SK-N-SH (cell line): ENCODE results near the gene CFAP74. TPM values are rescaled to one million over a fixed set of nuclear protein-coding genes. Genes with fewer than 3 reads are reported as not detected.
A peak's percentile ranks its signal among the peaks of the same experiment; 100 is the strongest.

Source experiments
- CTCF ChIA-PET: fragments of 300-600, 350-600 bp; formaldehyde crosslinking; extraction: SDS; loops from one replicate; lab custom pipeline; 2021; lab: Yijun Ruan, JAX
- POLR2A ChIA-PET: fragments of 350-600 bp; sonication (Branson Sonifier 250); formaldehyde crosslinking; extraction: SDS; loops from one replicate; lab custom pipeline; 2020; ENCODE audit warnings: antibody characterized with exemption, inconsistent platforms; lab: Yijun Ruan, JAX
- DNase-seq: peaks from one replicate; pipeline ENCODE4 v3.0.0; 2012
- H2AFZ ChIP-seq: fragments of 200-600 bp; sonication (generic); 2 replicates; pipeline ENCODE4 v1.8.1; 2016; ENCODE audit warnings: antibody characterized with exemption, mild to moderate bottlenecking, low read depth
- H3F3A ChIP-seq: fragments of 200-600 bp; sonication (generic); replicated peaks from 2 replicates; pipeline ENCODE3; 2016; ENCODE audit warnings: antibody characterized with exemption, mild to moderate bottlenecking; ENCODE audit not compliant: insufficient read depth
- H3K27ac ChIP-seq, 2 experiments: fragments of 200-500 bp in 1 of 2; fragments of 200-600 bp in 1 of 2; sonication (Bioruptor generic) in 1 of 2; sonication (generic), shearing (Covaris generic) in 1 of 2; 2 replicates each; pipeline versions ENCODE4 v1.5.1 to v1.6.1; 2014 to 2016; ENCODE audit warnings: low read depth in 2 of 2, inconsistent platforms in 1 of 2, low read length in 1 of 2, mild to moderate bottlenecking in 1 of 2, mixed read lengths in 1 of 2
- H3K27me3 ChIP-seq: fragments of 200-600 bp; sonication (generic), shearing (Covaris generic); 2 replicates; pipeline ENCODE4 v1.6.1; 2016; ENCODE audit warnings: mixed run types; ENCODE audit not compliant: insufficient read depth
- H3K36me3 ChIP-seq, 2 experiments: fragments of 200-500 bp in 1 of 2; fragments of 200-600 bp in 1 of 2; sonication (Bioruptor generic) in 1 of 2; sonication (generic) in 1 of 2; replicated peaks in 1 of 2; 2 replicates each; pipeline versions ENCODE3 to v1.5.1; 2014 to 2016; ENCODE audit warnings: low read length in 1 of 2, mild to moderate bottlenecking in 1 of 2; ENCODE audit not compliant: insufficient read depth in 2 of 2, control insufficient read depth in 1 of 2
- H3K4me1 ChIP-seq, 2 experiments: fragments of 200-500 bp in 1 of 2; fragments of 200-600 bp in 1 of 2; sonication (Bioruptor generic) in 1 of 2; sonication (generic), shearing (Covaris generic) in 1 of 2; 2 replicates each; pipeline versions ENCODE4 v1.5.1 to v1.6.1; 2014 to 2016; ENCODE audit warnings: low read depth in 1 of 2, low read length in 1 of 2, mixed run types in 1 of 2; ENCODE audit not compliant: insufficient read depth in 2 of 2, control insufficient read depth in 1 of 2
- H3K4me2 ChIP-seq: fragments of 200-600 bp; sonication (generic), shearing (Covaris generic); 2 replicates; pipeline ENCODE4 v1.6.1; 2017; ENCODE audit warnings: mixed run types
- H3K4me3 ChIP-seq, 2 experiments: fragments of 200-500 bp in 1 of 2; fragments of 200-600 bp in 1 of 2; sonication (Bioruptor generic) in 1 of 2; sonication (generic), shearing (Covaris generic) in 1 of 2; 2 replicates each; pipeline versions ENCODE4 v1.5.1 to v1.8.1; 2014 to 2016; ENCODE audit warnings: low read depth in 2 of 2, inconsistent platforms in 1 of 2, low read length in 1 of 2, mild to moderate bottlenecking in 1 of 2, mixed read lengths in 1 of 2, moderate library complexity in 1 of 2
- H3K79me2 ChIP-seq: fragments of 200-600 bp; sonication (generic); 2 replicates; pipeline ENCODE4 v1.8.1; 2017; ENCODE audit warnings: mild to moderate bottlenecking; ENCODE audit not compliant: insufficient read depth
- H3K9ac ChIP-seq: fragments of 200-600 bp; sonication (generic); 2 replicates; pipeline ENCODE4 v1.6.1; 2017; ENCODE audit warnings: mixed run types
- H3K9me2 ChIP-seq: fragments of 200-600 bp; sonication (generic); 2 replicates; pipeline ENCODE4 v1.6.1; 2017; ENCODE audit warnings: mixed run types
- H3K9me3 ChIP-seq: fragments of 200-600 bp; sonication (generic); 2 replicates; pipeline ENCODE4 v1.6.1; 2017; ENCODE audit warnings: mixed run types, mild to moderate bottlenecking, moderate library complexity
- H4K20me1 ChIP-seq: fragments of 200-600 bp; sonication (generic); 2 replicates; pipeline ENCODE4 v1.6.1; 2017; ENCODE audit warnings: mild to moderate bottlenecking, mixed run types; ENCODE audit not compliant: insufficient read depth
- CHD2 ChIP-seq: fragments of 150-350 bp; IDR thresholded peaks from 2 replicates; pipeline ENCODE4 v1.6.1; 2018; ENCODE audit warnings: low read length; ENCODE audit not compliant: partially characterized antibody
- ELF1 ChIP-seq: IDR thresholded peaks from 2 replicates; pipeline ENCODE4 v1.4.0; 2012
- EP300 ChIP-seq, 2 experiments: IDR thresholded peaks; 2 replicates each; pipeline versions ENCODE4 v1.4.0 to v1.6.1; 2012; ENCODE audit warnings: borderline replicate concordance in 1 of 2, low read depth in 1 of 2, low read length in 1 of 2
- FOSL2 ChIP-seq: IDR thresholded peaks from 2 replicates; pipeline ENCODE4 v1.4.0; 2012; ENCODE audit warnings: low read depth, mild to moderate bottlenecking, moderate library complexity, borderline replicate concordance
- FOXJ3 ChIP-seq: sonication (generic); formaldehyde crosslinking; IDR thresholded peaks from 2 replicates; pipeline ENCODE4 v1.5.1; 2020; ENCODE audit warnings: mild to moderate bottlenecking, missing genetic modification reagents
- GATA2 ChIP-seq: sonication (generic); formaldehyde crosslinking; IDR thresholded peaks from 2 replicates; pipeline ENCODE4 v1.5.0; 2020; ENCODE audit warnings: mild to moderate bottlenecking, missing genetic modification reagents
- JUND ChIP-seq: IDR thresholded peaks from 2 replicates; pipeline ENCODE4 v1.4.0; 2012
- MXI1 ChIP-seq: IDR thresholded peaks from 2 replicates; pipeline ENCODE4 v1.6.1; 2012; ENCODE audit warnings: mild to moderate bottlenecking, low read depth, low read length, improper control_type of control experiment
- NFIC ChIP-seq: IDR thresholded peaks from 2 replicates; pipeline ENCODE4 v1.4.0; 2012; ENCODE audit warnings: borderline replicate concordance
- NRF1 ChIP-seq: IDR thresholded peaks from 2 replicates; pipeline ENCODE4 v1.6.1; 2012; ENCODE audit warnings: low read depth, mild to moderate bottlenecking, low read length
- RCOR1 ChIP-seq: fragments of 150-350 bp; IDR thresholded peaks from 2 replicates; pipeline ENCODE4 v1.6.1; 2017; ENCODE audit warnings: antibody characterized with exemption, low read length
- REST ChIP-seq: IDR thresholded peaks from 2 replicates; pipeline ENCODE4 v1.6.1; 2012; ENCODE audit warnings: mild to moderate bottlenecking, low read depth, low read length, moderate library complexity
- TAF1 ChIP-seq: IDR thresholded peaks from 2 replicates; pipeline ENCODE4 v1.6.1; 2012; ENCODE audit warnings: low read depth, mild to moderate bottlenecking, low read length, moderate library complexity, borderline replicate concordance
- TCF12 ChIP-seq: IDR thresholded peaks from 2 replicates; pipeline ENCODE4 v1.4.0; 2012
- USF1 ChIP-seq: IDR thresholded peaks from 2 replicates; pipeline ENCODE4 v1.4.0; 2012; ENCODE audit warnings: low read depth, borderline replicate concordance
- YY1 ChIP-seq: IDR thresholded peaks from 2 replicates; pipeline ENCODE4 v1.4.0; 2012; ENCODE audit warnings: low read depth, mild to moderate bottlenecking
- ZBTB33 ChIP-seq: IDR thresholded peaks from 2 replicates; pipeline ENCODE4 v1.4.0; 2012; ENCODE audit warnings: low read depth, borderline replicate concordance
- WGBS: methylation state at CpG from one replicate; pipeline ENCODE4 v1.1.6; 2017; ENCODE audit warnings: low lambda C conversion rate; 5-methylcytosine and 5-hydroxymethylcytosine counted together
- polyA plus RNA-seq, 3 experiments: library from polyadenylated mRNA; depleted of rRNA; stranded (reverse); fragments of >200 nt; gene quantifications; 2 replicates each; pipeline ENCODE4 v1.2.3, GENCODE V29; 2012
- TF ChIP-seq, protein P1 (sequence below): fragments of 150-350 bp; IDR thresholded peaks from 2 replicates; pipeline ENCODE4 v1.6.1; 2017; ENCODE audit warnings: antibody characterized with exemption, low read length, low read depth, borderline replicate concordance

The CFAP74 gene
- polyA plus RNA-seq, 1 of the 3 experiments (the other 2 are of a cell fraction): not detected

GRCh38 chr1:1883092-1883873 lies 120.3 kb downstream of the CFAP74 start:
- H3K9ac ChIP-seq: no peak overlapping the region
- TF ChIP-seq CHD2: no peak
- TF ChIP-seq NFIC: no peak
- TF ChIP-seq RCOR1: peak; percentile 53; the same call in 1 of the 2 replicates
- TF ChIP-seq YY1: no peak
- peak; percentile 94 for TF ChIP-seq GATA2 (CRISPR knock-in tag)
- TF ChIP-seq FOXJ3 (CRISPR knock-in tag): no peak
- TF ChIP-seq, protein P1, sequence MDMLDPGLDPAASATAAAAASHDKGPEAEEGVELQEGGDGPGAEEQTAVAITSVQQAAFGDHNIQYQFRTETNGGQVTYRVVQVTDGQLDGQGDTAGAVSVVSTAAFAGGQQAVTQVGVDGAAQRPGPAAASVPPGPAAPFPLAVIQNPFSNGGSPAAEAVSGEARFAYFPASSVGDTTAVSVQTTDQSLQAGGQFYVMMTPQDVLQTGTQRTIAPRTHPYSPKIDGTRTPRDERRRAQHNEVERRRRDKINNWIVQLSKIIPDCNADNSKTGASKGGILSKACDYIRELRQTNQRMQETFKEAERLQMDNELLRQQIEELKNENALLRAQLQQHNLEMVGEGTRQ: no peak
- TF ChIP-seq EP300 (IDR thresholded peaks at IDR 0.05; ENCODE audit: borderline replicate concordance in 1 of 2, low read depth in 1 of 2, low read length in 1 of 2): peak in 1 of 2 experiments; percentile 56; a peak in 1 of 4 replicates
- no peak for TF ChIP-seq TAF1
- TF ChIP-seq REST: no peak
- no peak for TF ChIP-seq FOSL2
- TF ChIP-seq JUND: no peak
- TF ChIP-seq TCF12: no peak
- peak; percentile 62; the same call in 1 of the 2 replicates for TF ChIP-seq MXI1
- TF ChIP-seq ELF1: no peak
- no peak for TF ChIP-seq USF1
- no peak for TF ChIP-seq ZBTB33
- no peak for TF ChIP-seq NRF1

More at GRCh38 chr1:1883092-1883873, 120.3 kb downstream of the CFAP74 start:
- Histone ChIP-seq H3K9me3 (no peaks in the 10 kb centered on the region), H4K20me1 (peaks cover 100% of the 10 kb centered on the region), H3K27me3 (no peaks in the 10 kb centered on the region), H3K4me3 (no peak overlapping the region), H3K4me1 (peaks cover 0 to 21% of the 10 kb centered on the region in 2 experiments; a peak in 2 of 4 replicates), H3K79me2 (peaks cover 100% of the 10 kb centered on the region), H3K27ac (peak overlapping the region; percentile 31 to 35), H2AFZ (no peak overlapping the region), H3K36me3 (peaks cover 3 to 10% of the 10 kb centered on the region in 2 experiments), H3F3A (peaks cover 13% of the 10 kb centered on the region), H3K4me2 (no peak overlapping the region), H3K9me2 (no peaks in the 10 kb centered on the region)
- peak; percentile 58 for DNase-seq
- 56% methylated on average over 4 of the region's 4 CpGs for WGBS
- CTCF ChIA-PET: interaction anchor here (1.1 to 4.6 kb wide), 5 partner anchors 11 to 94 kb away, joined by 3 to 15 read pairs (median 4); no protein-coding TSS in a partner anchor
- POLR2A ChIA-PET: interaction anchor here (0.6 to 1.2 kb wide), 4 partner anchors 25 to 60 kb away, joined by 3 to 12 read pairs (median 6); no protein-coding TSS in a partner anchor
